ENCODE data around the gene POLE. TPM values are rescaled to one million over a fixed set of nuclear protein-coding genes. Genes with fewer than 3 reads are reported as not detected.

Gene POLE
- total and polyA plus RNA-seq, 9 of the 15 experiments (the other 6 are each of a cell fraction or from before 2014, with no cell fraction given), result 2.4 to 154 (median 49.6) TPM

DNA sequence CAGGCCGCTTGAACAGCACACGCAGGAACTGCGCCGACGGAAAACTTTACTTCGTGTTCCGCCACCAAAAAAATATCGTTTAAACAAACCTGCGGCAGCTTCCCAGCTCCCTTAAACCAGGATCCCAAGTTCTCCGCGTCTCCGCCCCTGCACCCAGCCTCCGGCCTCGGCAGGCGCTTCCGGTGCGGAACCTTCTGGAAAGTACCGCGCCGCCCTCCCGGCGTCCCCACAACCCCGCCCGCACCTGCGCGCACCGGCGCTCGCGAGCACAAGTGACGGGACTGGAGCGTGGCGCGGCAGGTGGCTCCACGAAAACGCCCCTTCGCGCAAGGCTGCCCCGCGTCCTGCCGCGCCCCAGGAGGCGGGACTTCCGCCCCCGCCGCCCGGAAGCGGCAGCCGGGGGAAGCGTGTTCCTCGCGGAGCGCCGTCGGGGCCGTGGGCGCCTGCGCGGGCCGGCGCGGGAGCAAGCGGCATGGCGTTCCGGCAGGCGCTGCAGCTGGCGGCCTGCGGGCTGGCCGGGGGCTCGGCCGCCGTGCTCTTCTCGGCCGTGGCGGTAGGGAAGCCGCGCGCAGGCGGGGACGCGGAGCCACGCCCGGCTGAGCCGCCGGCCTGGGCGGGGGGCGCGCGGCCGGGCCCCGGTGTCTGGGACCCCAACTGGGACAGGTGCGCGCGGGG, 23.4 kb upstream of the POLE start, which contains the start of gene PGAM5 (continued):
- TF ChIP-seq, protein P1, sequence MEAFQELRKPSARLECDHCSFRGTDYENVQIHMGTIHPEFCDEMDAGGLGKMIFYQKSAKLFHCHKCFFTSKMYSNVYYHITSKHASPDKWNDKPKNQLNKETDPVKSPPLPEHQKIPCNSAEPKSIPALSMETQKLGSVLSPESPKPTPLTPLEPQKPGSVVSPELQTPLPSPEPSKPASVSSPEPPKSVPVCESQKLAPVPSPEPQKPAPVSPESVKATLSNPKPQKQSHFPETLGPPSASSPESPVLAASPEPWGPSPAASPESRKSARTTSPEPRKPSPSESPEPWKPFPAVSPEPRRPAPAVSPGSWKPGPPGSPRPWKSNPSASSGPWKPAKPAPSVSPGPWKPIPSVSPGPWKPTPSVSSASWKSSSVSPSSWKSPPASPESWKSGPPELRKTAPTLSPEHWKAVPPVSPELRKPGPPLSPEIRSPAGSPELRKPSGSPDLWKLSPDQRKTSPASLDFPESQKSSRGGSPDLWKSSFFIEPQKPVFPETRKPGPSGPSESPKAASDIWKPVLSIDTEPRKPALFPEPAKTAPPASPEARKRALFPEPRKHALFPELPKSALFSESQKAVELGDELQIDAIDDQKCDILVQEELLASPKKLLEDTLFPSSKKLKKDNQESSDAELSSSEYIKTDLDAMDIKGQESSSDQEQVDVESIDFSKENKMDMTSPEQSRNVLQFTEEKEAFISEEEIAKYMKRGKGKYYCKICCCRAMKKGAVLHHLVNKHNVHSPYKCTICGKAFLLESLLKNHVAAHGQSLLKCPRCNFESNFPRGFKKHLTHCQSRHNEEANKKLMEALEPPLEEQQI (IDR thresholded peaks at IDR 0.05), result no peak
- TF ChIP-seq RBM25 (IDR thresholded peaks at IDR 0.05; ENCODE audit: low read depth, low read length, severe bottlenecking), result peak; percentile 82
- TF ChIP-seq HCFC1 (IDR thresholded peaks at IDR 0.05; ENCODE audit: low read depth, low read length), result peak; percentile 70
- no peak for TF ChIP-seq PPARD (CRISPR knock-in tag; IDR thresholded peaks at IDR 0.05)
- TF ChIP-seq ARID1B (IDR thresholded peaks at IDR 0.05), result no peak
- TF ChIP-seq ZNF77 (CRISPR knock-in tag; IDR thresholded peaks at IDR 0.05), result no peak
- no peak for TF ChIP-seq HIVEP1 (CRISPR knock-in tag; IDR thresholded peaks at IDR 0.05)
- TF ChIP-seq STAT5B (CRISPR knock-in tag; IDR thresholded peaks at IDR 0.05), result no peak
- no peak for TF ChIP-seq CBX2 (IDR thresholded peaks at IDR 0.05; ENCODE audit: insufficient read depth, low read length, poor library complexity, severe bottlenecking)
- TF ChIP-seq BRF2 (IDR thresholded peaks at IDR 0.05; ENCODE audit: borderline replicate concordance, insufficient read depth, insufficient read length), result no peak
- TF ChIP-seq GATAD2B (IDR thresholded peaks at IDR 0.05; ENCODE audit: borderline replicate concordance), result peak; percentile 100
- TF ChIP-seq PURB (CRISPR knock-in tag; IDR thresholded peaks at IDR 0.05; ENCODE audit: low read depth), result no peak
- TF ChIP-seq GATAD2A (IDR thresholded peaks at IDR 0.05), result peak; percentile 88
- no peak for TF ChIP-seq MCM5 (IDR thresholded peaks at IDR 0.05; ENCODE audit: low read depth)
- no peak for TF ChIP-seq SMARCC2 (IDR thresholded peaks at IDR 0.05; ENCODE audit: low read depth)
- TF ChIP-seq CEBPZ (IDR thresholded peaks at IDR 0.05; ENCODE audit: borderline replicate concordance, low read depth, low read length), result no peak
- no peak for TF ChIP-seq GTF2F1 (IDR thresholded peaks at IDR 0.05; ENCODE audit: low read depth, low read length)
- TF ChIP-seq NONO (IDR thresholded peaks at IDR 0.05; ENCODE audit: low read depth in 2 of 2, low read length in 1 of 2), result peak; percentile 66 to 84
- TF ChIP-seq, protein P2, sequence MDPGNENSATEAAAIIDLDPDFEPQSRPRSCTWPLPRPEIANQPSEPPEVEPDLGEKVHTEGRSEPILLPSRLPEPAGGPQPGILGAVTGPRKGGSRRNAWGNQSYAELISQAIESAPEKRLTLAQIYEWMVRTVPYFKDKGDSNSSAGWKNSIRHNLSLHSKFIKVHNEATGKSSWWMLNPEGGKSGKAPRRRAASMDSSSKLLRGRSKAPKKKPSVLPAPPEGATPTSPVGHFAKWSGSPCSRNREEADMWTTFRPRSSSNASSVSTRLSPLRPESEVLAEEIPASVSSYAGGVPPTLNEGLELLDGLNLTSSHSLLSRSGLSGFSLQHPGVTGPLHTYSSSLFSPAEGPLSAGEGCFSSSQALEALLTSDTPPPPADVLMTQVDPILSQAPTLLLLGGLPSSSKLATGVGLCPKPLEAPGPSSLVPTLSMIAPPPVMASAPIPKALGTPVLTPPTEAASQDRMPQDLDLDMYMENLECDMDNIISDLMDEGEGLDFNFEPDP (CRISPR knock-in tag; IDR thresholded peaks at IDR 0.05), result no peak
- TF ChIP-seq TAF9B (IDR thresholded peaks at IDR 0.05; ENCODE audit: partially characterized antibody), result no peak
- TF ChIP-seq U2AF2 (optimal IDR thresholded peaks at IDR 0.05; ENCODE audit: low read depth, low read length), result no peak
